K562 (cell line): ENCODE data around the gene NGRN. TPM values are rescaled to one million over a fixed set of nuclear protein-coding genes. Genes with fewer than 3 reads are reported as not detected.

Experiments
- ESRRB ChIP-seq: fragments of 250-450 bp; sonication (Bioruptor Pico); IDR thresholded peaks from 2 replicates; pipeline ENCODE4 v1.5.0; 2020; ENCODE audit warnings: mild to moderate bottlenecking, moderate library complexity, borderline replicate concordance
- MGA ChIP-seq: fragments of 450-650 bp; IDR thresholded peaks from 2 replicates; pipeline ENCODE4 v1.6.1; 2016; ENCODE audit warnings: mild to moderate bottlenecking, moderate library complexity
- PTRF ChIP-seq: fragments of 450-650 bp; IDR thresholded peaks from 2 replicates; pipeline ENCODE4 v1.6.1; 2016; ENCODE audit warnings: mild to moderate bottlenecking, missing genetic modification characterization, missing compliant biosample characterization
- USF2 ChIP-seq: sonication (generic); formaldehyde crosslinking; IDR thresholded peaks from 2 replicates; pipeline ENCODE4 v1.5.0; 2020; ENCODE audit warnings: missing genetic modification reagents
- ZC3H4 ChIP-seq: sonication (generic); formaldehyde crosslinking; IDR thresholded peaks from 2 replicates; pipeline ENCODE4 v1.9.0; 2021; ENCODE audit warnings: missing genetic modification reagents, borderline replicate concordance
- ZNF511 ChIP-seq: sonication (generic); formaldehyde crosslinking; IDR thresholded peaks from 2 replicates; pipeline ENCODE4 v1.8.0; 2022; ENCODE audit warnings: mild to moderate bottlenecking, missing genetic modification reagents
- ZNF592 ChIP-seq: fragments of 450-650 bp; IDR thresholded peaks from 2 replicates; pipeline ENCODE4 v1.6.1; 2017; ENCODE audit warnings: antibody characterized with exemption, mild to moderate bottlenecking
- polyA plus RNA-seq, 8 experiments: library from polyadenylated mRNA; depleted of rRNA in 4 of 8; stranded (reverse) in 5 of 8; unstranded in 3 of 8; fragments of >200 nt; fragmentation: Nextera tagmentation in 2 of 8; fragmentation: Illumina TruSeq in 1 of 8; extraction: Ambion mirVana in 2 of 8; extraction: Trizol in 1 of 8; gene quantifications; 2 replicates each; pipeline versions ENCODE4 v1.2.1 to v1.2.3, GENCODE V29; 2011 to 2014; ENCODE audit warnings: inconsistent platforms in 1 of 8, missing spikeins in 1 of 8
- total RNA-seq, 7 experiments: library from RNA; depleted of rRNA in 6 of 7; stranded (reverse); fragments of >200 nt in 6 of 7; fragmentation: Illumina TruSeq in 2 of 7; extraction: Trizol in 2 of 7; gene quantifications; 2 replicates each; pipeline versions ENCODE4 v1.2.1 to v1.2.3, GENCODE V29; 2011 to 2021; ENCODE audit warnings: low replicate concordance in 1 of 7

NGRN gene
- total and polyA plus RNA-seq, 9 of the 15 experiments (the other 6 are each of a cell fraction or from before 2014, with no cell fraction given), result 14.0 to 73.4 (median 60.0) TPM

GRCh38 chr15:90248789-90249202, 16.7 kb upstream of the NGRN start (continued):
- TF ChIP-seq MGA (peak; percentile 70; the same call in 1 of the 2 replicates), ZNF511 (CRISPR knock-in tag) (0 out of 2 replicates have a peak, but pooled peaks have one; percentile 0), USF2 (CRISPR knock-in tag) (0 out of 2 replicates have a peak, but pooled peaks have one; percentile 30), ESRRB (no peak), PTRF (tag) (no peak), ZNF592 (peak; percentile 54; the same call in 1 of the 2 replicates), ZC3H4 (CRISPR knock-in tag) (no peak)
